OCI-LY7 (cell line): ENCODE data around the gene VPS4B. TPM values are rescaled to one million over a fixed set of nuclear protein-coding genes. Genes with fewer than 3 reads are reported as not detected.

Source experiments
- BruUV-seq: library from RNA; stranded (reverse); fragments of 400-500 nt; replicated peaks from 2 replicates; lab custom pipeline; 2021; lab: Mats Ljungman, UMichigan
- CTCF ChIA-PET: fragments of 300-600 bp; sonication (Branson Sonifier 250); formaldehyde crosslinking; loops from one replicate; lab custom pipeline; 2022; ENCODE audit warnings: antibody characterized with exemption; ENCODE audit not compliant: unreplicated experiment; lab: Charles Lee
- POLR2A ChIA-PET: fragments of 300-600 bp; sonication (Branson Sonifier 250); formaldehyde crosslinking; loops from one replicate; lab custom pipeline; 2022; ENCODE audit warnings: antibody characterized with exemption; lab: Charles Lee
- DNase-seq: peaks from one replicate; pipeline ENCODE4 v3.0.0-alpha.2; 2015; ENCODE audit warnings: low spot score
- H2AFZ ChIP-seq: fragments of 200-600 bp; sonication (generic), shearing (Covaris generic); 2 replicates; pipeline ENCODE4 v1.6.1; 2014; ENCODE audit warnings: mild to moderate bottlenecking, antibody characterized with exemption, low read length, moderate library complexity
- H3K27ac ChIP-seq: fragments of 200-600 bp; sonication (generic); 2 replicates; pipeline ENCODE4 v1.5.1; 2014; ENCODE audit warnings: mixed run types, low read depth, mild to moderate bottlenecking, moderate library complexity, low read length, inconsistent platforms; ENCODE audit not compliant: poor library complexity, severe bottlenecking
- H3K36me3 ChIP-seq: fragments of 200-600 bp; sonication (generic); 2 replicates; pipeline ENCODE4 v1.6.1; 2014; ENCODE audit warnings: mild to moderate bottlenecking, antibody characterized with exemption, low read length, moderate library complexity, mixed read lengths; ENCODE audit not compliant: insufficient read depth
- H3K4me1 ChIP-seq: fragments of 200-600 bp; sonication (generic); 2 replicates; pipeline ENCODE4 v1.5.1; 2014; ENCODE audit warnings: mild to moderate bottlenecking, low read length; ENCODE audit not compliant: insufficient read depth, poor library complexity, severe bottlenecking
- H3K4me2 ChIP-seq: fragments of 200-600 bp; sonication (generic); 2 replicates; pipeline ENCODE4 v1.6.1; 2014; ENCODE audit warnings: mild to moderate bottlenecking, low read length
- H3K4me3 ChIP-seq: fragments of 200-600 bp; sonication (generic); 2 replicates; pipeline ENCODE4 v1.5.1; 2014; ENCODE audit warnings: mild to moderate bottlenecking, low read depth, low read length; ENCODE audit not compliant: poor library complexity, severe bottlenecking
- H3K79me2 ChIP-seq: fragments of 200-600 bp; sonication (generic); 2 replicates; pipeline ENCODE4 v1.6.1; 2016; ENCODE audit warnings: low read depth, mild to moderate bottlenecking, low read length, moderate library complexity, mixed read lengths; ENCODE audit not compliant: insufficient read depth
- H3K9me2 ChIP-seq: fragments of 200-600 bp; sonication (generic); 2 replicates; pipeline ENCODE4 v1.6.1; 2016; ENCODE audit warnings: mild to moderate bottlenecking, low read length, mixed read lengths; ENCODE audit not compliant: insufficient read depth
- H3K9me3 ChIP-seq: fragments of 200-600 bp; sonication (generic); 2 replicates; pipeline ENCODE4 v1.6.1; 2014; ENCODE audit warnings: mild to moderate bottlenecking, mixed run types, low read length, mixed read lengths
- H4K20me1 ChIP-seq: fragments of 200-600 bp; sonication (generic); 2 replicates; pipeline ENCODE4 v1.6.1; 2014; ENCODE audit warnings: mild to moderate bottlenecking, antibody characterized with exemption, low read length, moderate library complexity, mixed read lengths; ENCODE audit not compliant: insufficient read depth
- EZH2phosphoT487 ChIP-seq: fragments of 200-600 bp; sonication (generic); IDR thresholded peaks from 2 replicates; pipeline ENCODE4 v1.6.1; 2018; ENCODE audit warnings: low read depth, borderline replicate concordance, mild to moderate bottlenecking, mixed run types, antibody characterized with exemption, low read length, moderate library complexity, mixed read lengths
- intact Hi-C: fragments of 100-400 bp; cut with micrococcal nuclease; formaldehyde crosslinking; loops from one replicate; pipeline ENCODE4 v1.10.0; 2022; ENCODE audit not compliant: unreplicated experiment
- total RNA-seq, 2 experiments: library from RNA; depleted of rRNA in 1 of 2; stranded (reverse); fragments of >200 nt in 1 of 2; shearing (Covaris generic) in 1 of 2; gene quantifications; 2 replicates each; pipeline ENCODE4 v1.2.3, GENCODE V29; 2014 to 2022
- TF ChIP-seq, protein P1 (sequence below): fragments of 200-600 bp; sonication (generic); conservative IDR thresholded peaks from 2 replicates; pipeline ENCODE4 v1.5.1; 2014; ENCODE audit warnings: mild to moderate bottlenecking, antibody characterized with exemption, low read length, moderate library complexity, mixed read lengths

Gene VPS4B
- total RNA-seq, 2 experiments from 2014 or later: 12.3 to 22.9 TPM

DNA sequence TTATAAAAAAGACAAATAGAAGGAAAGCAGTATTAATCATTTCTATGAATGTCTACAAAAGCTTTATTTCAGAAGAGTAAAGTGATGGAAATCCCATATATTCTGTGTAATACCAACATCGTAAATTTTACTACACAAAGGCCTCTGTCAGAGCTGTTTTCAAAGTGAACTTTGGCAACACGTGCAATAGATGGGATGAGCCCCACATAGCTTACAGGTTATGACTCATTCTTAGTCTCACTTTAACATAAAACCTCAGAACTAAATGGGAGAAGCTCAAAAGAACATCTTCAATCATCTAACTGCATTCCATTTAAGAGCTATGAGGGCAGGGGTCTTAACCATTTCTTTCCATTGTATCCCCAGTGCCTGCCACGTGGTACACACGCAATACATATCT, 11.5 kb downstream of the VPS4B start:
- intact Hi-C loops: no loop called here
- Histone ChIP-seq H3K4me2 (no peak overlapping the region), H4K20me1 (no peaks in the 10 kb centered on the region), H3K36me3 (peaks cover 85% of the 10 kb centered on the region), H3K9me2 (no peaks in the 10 kb centered on the region), H3K79me2 (peaks cover 22% of the 10 kb centered on the region; the same call in 1 of the 2 replicates), H3K4me3 (no peak overlapping the region), H3K27ac (no peak overlapping the region), H3K4me1 (no peaks in the 10 kb centered on the region), H2AFZ (no peak overlapping the region), H3K9me3 (no peaks in the 10 kb centered on the region)
- TF ChIP-seq EZH2phosphoT487: no peak
- TF ChIP-seq, protein P1, sequence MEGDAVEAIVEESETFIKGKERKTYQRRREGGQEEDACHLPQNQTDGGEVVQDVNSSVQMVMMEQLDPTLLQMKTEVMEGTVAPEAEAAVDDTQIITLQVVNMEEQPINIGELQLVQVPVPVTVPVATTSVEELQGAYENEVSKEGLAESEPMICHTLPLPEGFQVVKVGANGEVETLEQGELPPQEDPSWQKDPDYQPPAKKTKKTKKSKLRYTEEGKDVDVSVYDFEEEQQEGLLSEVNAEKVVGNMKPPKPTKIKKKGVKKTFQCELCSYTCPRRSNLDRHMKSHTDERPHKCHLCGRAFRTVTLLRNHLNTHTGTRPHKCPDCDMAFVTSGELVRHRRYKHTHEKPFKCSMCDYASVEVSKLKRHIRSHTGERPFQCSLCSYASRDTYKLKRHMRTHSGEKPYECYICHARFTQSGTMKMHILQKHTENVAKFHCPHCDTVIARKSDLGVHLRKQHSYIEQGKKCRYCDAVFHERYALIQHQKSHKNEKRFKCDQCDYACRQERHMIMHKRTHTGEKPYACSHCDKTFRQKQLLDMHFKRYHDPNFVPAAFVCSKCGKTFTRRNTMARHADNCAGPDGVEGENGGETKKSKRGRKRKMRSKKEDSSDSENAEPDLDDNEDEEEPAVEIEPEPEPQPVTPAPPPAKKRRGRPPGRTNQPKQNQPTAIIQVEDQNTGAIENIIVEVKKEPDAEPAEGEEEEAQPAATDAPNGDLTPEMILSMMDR: no peak
- DNase-seq: no peak
- BruUV-seq: no TSS peak
- ChIA-PET POLR2A (no interaction called here), CTCF (no interaction called here)

DNA sequence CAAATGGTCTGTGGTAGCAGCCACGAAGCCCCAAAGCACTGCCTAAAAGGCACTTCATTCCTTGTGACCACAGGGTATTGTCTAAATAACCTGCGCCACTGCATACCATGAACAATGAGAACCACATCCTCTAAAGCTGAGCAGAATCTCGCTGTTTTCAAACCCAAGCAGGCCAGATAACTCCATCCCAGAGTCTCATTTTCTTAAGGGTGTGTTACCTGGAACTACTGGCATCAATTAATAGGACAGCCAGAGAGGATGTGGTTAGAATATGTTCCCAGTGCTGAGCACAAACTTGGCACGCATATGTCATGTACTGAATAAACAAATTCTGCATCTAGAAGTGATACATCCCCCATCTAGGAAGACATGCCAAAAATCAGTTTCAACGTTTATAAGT, 13.0 kb downstream of the VPS4B start:
- BruUV-seq: no TSS peak

DNA sequence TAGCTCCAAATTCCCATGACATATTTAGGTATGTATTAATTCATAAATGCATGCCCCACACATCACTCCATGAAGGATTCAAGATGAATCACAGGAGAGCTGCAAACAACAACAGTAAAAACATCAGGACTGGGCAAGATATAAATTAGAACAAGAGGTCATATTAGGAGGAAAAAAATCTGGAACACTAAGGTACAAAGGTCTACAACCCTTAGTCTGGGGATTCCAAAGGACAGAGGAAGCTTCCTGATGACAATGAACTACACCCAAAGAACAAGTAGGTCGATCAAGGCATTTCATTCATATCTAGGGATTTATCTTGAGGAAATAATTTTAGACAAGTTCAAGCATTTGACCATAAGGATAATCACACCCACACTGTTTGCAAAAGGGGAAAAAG, 14.5 kb downstream of the VPS4B start:
- BruUV-seq: no TSS peak
- peaks cover 16% of the 10 kb centered on the region; the same call in 1 of the 2 replicates for H3K79me2 ChIP-seq
- no peak for DNase-seq
- no peaks in the 10 kb centered on the region for H3K9me2 ChIP-seq
- intact Hi-C loops: no loop called here
- TF ChIP-seq, protein P1: no peak
- TF ChIP-seq EZH2phosphoT487: no peak
- no peaks in the 10 kb centered on the region for H4K20me1 ChIP-seq
- ChIA-PET POLR2A (no interaction called here), CTCF (no interaction called here)
- H3K4me1 ChIP-seq: no peaks in the 10 kb centered on the region
- H3K4me2 ChIP-seq: no peak overlapping the region
- H3K36me3 ChIP-seq: peaks cover 83% of the 10 kb centered on the region
- H3K4me3 ChIP-seq: no peak overlapping the region
- no peaks in the 10 kb centered on the region for H3K9me3 ChIP-seq
- H2AFZ ChIP-seq: no peak overlapping the region
- H3K27ac ChIP-seq: no peak overlapping the region

More for the DNA sequence above, 13.0 kb downstream of the VPS4B start:
- Histone ChIP-seq H3K4me3 (no peak overlapping the region), H3K4me2 (no peak overlapping the region), H4K20me1 (no peaks in the 10 kb centered on the region), H3K36me3 (peaks cover 77% of the 10 kb centered on the region), H3K9me3 (no peaks in the 10 kb centered on the region), H3K9me2 (no peaks in the 10 kb centered on the region), H3K27ac (no peak overlapping the region), H3K79me2 (peaks cover 22% of the 10 kb centered on the region; the same call in 1 of the 2 replicates), H2AFZ (no peak overlapping the region), H3K4me1 (no peaks in the 10 kb centered on the region)
- TF ChIP-seq, protein P1: no peak
- no peak for TF ChIP-seq EZH2phosphoT487
- intact Hi-C loops: no loop called here
- ChIA-PET POLR2A (no interaction called here), CTCF (no interaction called here)
- DNase-seq: no peak
